ENCODE measurements around the gene DCTN2.
"Not testable (repeated sequence)": the region's sequence is repeated elsewhere in the genome, so short reads cannot be mapped to it uniquely, and the experiment has no call there.

The DCTN2 gene

DNA sequence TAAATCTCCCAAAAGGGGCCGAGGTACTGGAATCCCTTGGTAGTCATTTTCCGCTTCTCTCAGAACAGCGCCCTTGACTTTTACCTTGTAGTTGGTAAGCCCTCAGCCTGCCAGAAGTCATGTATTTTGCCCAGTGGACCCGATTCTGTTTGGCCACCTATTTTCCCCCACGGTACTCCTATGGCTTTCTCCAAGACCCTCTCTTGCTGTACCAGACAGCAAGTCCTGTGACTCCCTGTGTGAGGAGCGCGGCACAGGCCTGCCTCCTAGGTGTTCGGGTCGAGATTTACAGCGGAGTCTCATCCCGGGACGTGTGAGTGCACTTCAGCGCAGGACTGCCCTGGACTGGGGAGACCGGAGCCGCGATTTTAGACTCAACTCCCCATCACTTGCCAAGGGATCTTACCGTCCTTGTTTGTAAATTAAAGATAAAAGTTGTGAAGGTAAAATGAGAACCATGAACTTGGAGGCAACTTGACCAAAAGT lies 25.4 kb downstream of the DCTN2 start:
- peaks cover 58% of the 10 kb centered on the region for H3K36me3 ChIP-seq (ENCODE audit: insufficient read depth, insufficient read length, low read length)
- peaks cover 13% of the 10 kb centered on the region for H3K4me1 ChIP-seq (ENCODE audit: insufficient read depth, insufficient read length)
- TF ChIP-seq ZNF274 (IDR thresholded peaks at IDR 0.05; ENCODE audit: low read depth, low read length) (no peak), YY1 (IDR thresholded peaks at IDR 0.05; ENCODE audit: insufficient read depth, insufficient read length) (no peak), SUZ12 (IDR thresholded peaks at IDR 0.05; ENCODE audit: extremely low read depth, insufficient read depth, insufficient read length) (no peak)
- DNase-seq (ENCODE audit: low read depth, low spot score) = no peak
- peak overlapping the region; percentile 69 for H3K9ac ChIP-seq (ENCODE audit: insufficient read length, low read depth)
- H3K27me3 ChIP-seq (ENCODE audit: insufficient read depth, insufficient read length) = no peaks in the 10 kb centered on the region
- H3K9me3 ChIP-seq (ENCODE audit: insufficient read depth, low read length) = no peaks in the 10 kb centered on the region
- H3K4me3 ChIP-seq (ENCODE audit: insufficient read length, low read depth) = peak overlapping the region; percentile 53

DNA sequence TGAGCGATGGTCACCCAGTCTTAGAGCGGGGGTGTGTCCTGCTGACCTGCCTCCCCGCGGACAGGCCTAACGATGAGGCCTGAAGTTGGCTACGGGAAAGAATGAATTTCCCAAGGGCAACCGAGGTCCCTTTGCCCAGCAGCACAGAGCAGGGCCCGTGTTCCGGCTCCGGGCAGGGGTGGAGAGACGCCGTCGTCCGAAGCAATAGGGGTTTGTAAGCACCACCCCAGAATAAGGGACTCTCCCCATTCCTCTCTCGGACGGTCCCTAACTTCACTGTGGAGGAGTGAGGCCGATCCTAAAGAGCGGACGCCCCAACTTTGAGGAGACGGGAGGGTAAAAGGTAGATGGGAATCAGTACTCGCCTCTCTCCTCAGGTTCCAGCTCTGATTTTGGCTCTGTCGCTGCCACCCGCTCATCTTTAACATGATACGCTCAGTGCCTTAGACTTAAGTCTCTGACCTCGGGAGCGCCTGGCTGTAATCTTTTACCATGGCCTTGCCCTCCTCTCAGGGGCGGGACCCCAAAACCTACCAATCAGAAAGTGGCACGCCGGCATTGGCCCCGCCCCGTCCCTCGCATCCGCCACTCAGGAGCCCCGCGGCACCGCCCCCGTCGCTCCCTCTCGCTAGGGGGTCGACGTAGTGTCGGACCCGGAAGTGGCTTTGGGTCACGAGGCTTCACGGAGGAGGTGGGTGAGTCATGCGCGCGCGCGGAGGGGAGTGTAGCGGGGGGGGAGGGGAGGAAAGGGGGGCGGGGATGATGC lies 26.8 kb downstream of the DCTN2 start, which contains the start of gene DDIT3:
Gene DDIT3 (minus strand): TSS at position 462 of the 766 bp plus-strand sequence. CDS start 3,108 bp downstream, outside the sequence.
- peaks cover 9% of the 10 kb centered on the region for H3K4me1 ChIP-seq (ENCODE audit: insufficient read depth, insufficient read length)
- TF ChIP-seq YY1 (IDR thresholded peaks at IDR 0.05; ENCODE audit: insufficient read depth, insufficient read length) = no peak
- no peak for TF ChIP-seq SUZ12 (IDR thresholded peaks at IDR 0.05; ENCODE audit: extremely low read depth, insufficient read depth, insufficient read length)
- no peak for TF ChIP-seq ZNF274 (IDR thresholded peaks at IDR 0.05; ENCODE audit: low read depth, low read length)
- peaks cover 59% of the 10 kb centered on the region for H3K36me3 ChIP-seq (ENCODE audit: insufficient read depth, insufficient read length, low read length)

DNA sequence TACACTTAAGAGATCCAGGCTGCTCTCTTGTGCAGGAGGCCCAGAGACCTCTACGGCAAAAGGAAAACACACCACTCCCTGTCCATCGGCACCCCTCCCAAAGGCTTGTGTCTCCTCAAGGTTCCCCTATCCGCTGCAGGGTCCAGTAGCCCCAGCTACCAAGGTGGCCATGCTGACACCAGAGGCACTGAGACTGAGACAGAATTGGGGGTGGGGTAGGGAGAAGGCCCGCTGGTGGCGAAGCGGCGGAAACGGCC lies 27.3 kb downstream of the DCTN2 start:
- peaks cover 59% of the 10 kb centered on the region for H3K36me3 ChIP-seq (ENCODE audit: insufficient read depth, insufficient read length, low read length)
- no peak for DNase-seq (ENCODE audit: low read depth, low spot score)
- no peaks in the 10 kb centered on the region for H3K27me3 ChIP-seq (ENCODE audit: insufficient read depth, insufficient read length)
- no peaks in the 10 kb centered on the region for H3K9me3 ChIP-seq (ENCODE audit: insufficient read depth, low read length)
- peak overlapping the region; percentile 84 for H3K4me3 ChIP-seq (ENCODE audit: insufficient read length, low read depth)
- H3K9ac ChIP-seq (ENCODE audit: insufficient read length, low read depth) = peak overlapping the region; percentile 95
- peaks cover 9% of the 10 kb centered on the region for H3K4me1 ChIP-seq (ENCODE audit: insufficient read depth, insufficient read length)
- TF ChIP-seq YY1 (IDR thresholded peaks at IDR 0.05; ENCODE audit: insufficient read depth, insufficient read length) = no peak
- TF ChIP-seq SUZ12 (IDR thresholded peaks at IDR 0.05; ENCODE audit: extremely low read depth, insufficient read depth, insufficient read length) = no peak
- no peak for TF ChIP-seq ZNF274 (IDR thresholded peaks at IDR 0.05; ENCODE audit: low read depth, low read length)

More for the DNA sequence above, 26.8 kb downstream of the DCTN2 start, which contains the start of gene DDIT3:
- H3K27me3 ChIP-seq (ENCODE audit: insufficient read depth, insufficient read length) = no peaks in the 10 kb centered on the region
- DNase-seq (ENCODE audit: low read depth, low spot score) = peak; percentile 97
- H3K9ac ChIP-seq (ENCODE audit: insufficient read length, low read depth) = peak within 1 kb of the TSS; percentile 95
- no peaks in the 10 kb centered on the region for H3K9me3 ChIP-seq (ENCODE audit: insufficient read depth, low read length)
- H3K4me3 ChIP-seq (ENCODE audit: insufficient read length, low read depth) = peak within 1 kb of the TSS; percentile 84

DNA sequence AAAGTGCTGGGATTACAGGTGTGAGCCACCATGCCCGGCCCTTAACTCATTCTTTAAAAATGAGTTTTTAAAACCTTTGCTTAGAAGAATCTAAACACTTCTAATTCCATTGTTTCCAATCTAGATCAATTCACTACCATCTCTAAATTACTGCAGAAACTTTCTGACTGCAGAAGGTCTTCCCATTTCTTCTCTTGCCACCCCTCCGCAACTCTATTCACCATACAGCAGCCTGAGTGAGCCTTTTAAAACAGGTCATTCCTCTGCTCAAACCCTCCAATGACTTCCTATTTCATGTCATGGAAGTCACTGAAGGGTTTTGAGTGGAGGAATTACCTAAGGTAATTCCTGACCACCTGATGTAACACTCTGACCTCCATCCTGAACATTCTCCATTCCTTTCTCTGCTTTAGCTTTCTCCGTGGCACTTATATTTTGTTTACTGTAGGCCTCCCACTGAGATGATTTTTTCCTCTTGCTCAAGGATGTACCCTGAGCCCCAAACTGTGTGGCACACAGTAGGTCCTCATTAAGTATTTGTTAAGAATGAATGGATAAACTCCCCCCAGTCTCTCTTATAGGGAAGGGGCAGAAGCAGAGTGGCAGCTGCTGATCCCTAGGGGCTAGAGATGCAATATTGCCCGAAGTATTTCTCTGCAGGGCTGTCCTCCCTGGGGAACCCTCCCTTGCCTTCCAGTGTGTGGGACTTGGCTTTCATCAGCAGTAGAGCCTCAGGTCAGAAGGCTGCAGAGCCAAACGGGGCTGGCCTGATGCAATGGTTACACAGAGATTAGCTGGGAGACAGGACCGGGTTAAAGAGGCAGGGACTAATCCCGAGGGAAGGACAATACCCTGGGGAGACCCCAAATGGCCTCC lies 27.8 kb downstream of the DCTN2 start:
- TF ChIP-seq SUZ12 (IDR thresholded peaks at IDR 0.05; ENCODE audit: extremely low read depth, insufficient read depth, insufficient read length) (no peak), ZNF274 (IDR thresholded peaks at IDR 0.05; ENCODE audit: low read depth, low read length) (no peak), YY1 (IDR thresholded peaks at IDR 0.05; ENCODE audit: insufficient read depth, insufficient read length) (no peak)
- H3K27me3 ChIP-seq (ENCODE audit: insufficient read depth, insufficient read length) = no peaks in the 10 kb centered on the region
- H3K9ac ChIP-seq (ENCODE audit: insufficient read length, low read depth) = peak overlapping the region; percentile 95
- H3K36me3 ChIP-seq (ENCODE audit: insufficient read depth, insufficient read length, low read length) = peaks cover 59% of the 10 kb centered on the region
- no peaks in the 10 kb centered on the region for H3K9me3 ChIP-seq (ENCODE audit: insufficient read depth, low read length)
- no peak for DNase-seq (ENCODE audit: low read depth, low spot score)
- peaks cover 5% of the 10 kb centered on the region for H3K4me1 ChIP-seq (ENCODE audit: insufficient read depth, insufficient read length)
- H3K4me3 ChIP-seq (ENCODE audit: insufficient read length, low read depth) = peak overlapping the region; percentile 84

- no peaks in the 10 kb centered on the region for H3K9me3 ChIP-seq (ENCODE audit: insufficient read depth, low read length)
- H3K27me3 ChIP-seq (ENCODE audit: insufficient read depth, insufficient read length) = no peaks in the 10 kb centered on the region
- H3K9ac ChIP-seq (ENCODE audit: insufficient read length, low read depth) = peak overlapping the region; percentile 5
- TF ChIP-seq YY1 (IDR thresholded peaks at IDR 0.05; ENCODE audit: insufficient read depth, insufficient read length) (no peak), ZNF274 (IDR thresholded peaks at IDR 0.05; ENCODE audit: low read depth, low read length) (no peak), SUZ12 (IDR thresholded peaks at IDR 0.05; ENCODE audit: extremely low read depth, insufficient read depth, insufficient read length) (no peak)
- DNase-seq (ENCODE audit: low read depth, low spot score) = no peak
- peak overlapping the region; percentile 84 for H3K4me3 ChIP-seq (ENCODE audit: insufficient read length, low read depth)
- peaks cover 3% of the 10 kb centered on the region for H3K4me1 ChIP-seq (ENCODE audit: insufficient read depth, insufficient read length)
- H3K36me3 ChIP-seq (ENCODE audit: insufficient read depth, insufficient read length, low read length) = peaks cover 58% of the 10 kb centered on the region
Measured at GRCh38 chr12:57518176-57518919, 28.6 kb downstream of the DCTN2 start.

DNA sequence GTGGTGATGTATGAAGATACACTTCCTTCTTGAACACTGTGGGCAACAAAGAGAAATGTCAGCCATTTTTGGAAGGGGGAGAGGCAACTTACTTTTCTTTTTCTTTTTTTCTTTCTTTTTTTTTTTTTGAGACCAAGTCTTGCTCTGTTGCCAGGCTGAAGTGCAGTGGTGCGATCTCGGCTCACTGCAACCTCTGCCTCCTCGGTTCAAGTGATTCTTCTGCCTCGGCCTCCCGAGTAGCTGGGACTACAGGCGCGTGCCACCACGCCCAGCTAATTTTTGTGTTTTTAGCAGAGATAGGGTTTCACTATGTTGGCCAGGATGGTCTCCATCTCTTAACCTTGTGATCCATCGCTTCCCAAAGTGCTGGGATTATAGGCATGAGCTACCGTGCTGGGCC lies 29.3 kb downstream of the DCTN2 start:
- H3K9ac ChIP-seq (ENCODE audit: insufficient read length, low read depth); H3K27me3 ChIP-seq (ENCODE audit: insufficient read depth, insufficient read length); H3K9me3 ChIP-seq (ENCODE audit: insufficient read depth, low read length); DNase-seq (ENCODE audit: low read depth, low spot score); H3K4me1 ChIP-seq (ENCODE audit: insufficient read depth, insufficient read length); H3K4me3 ChIP-seq (ENCODE audit: insufficient read length, low read depth): not testable (repeated sequence)
- H3K36me3 ChIP-seq (ENCODE audit: insufficient read depth, insufficient read length, low read length) = peaks cover 65% of the 10 kb centered on the region
